Choroid plexus epithelial cell (primary cell): ENCODE results near the gene PRMT6.
"Not testable (repeated sequence)": the region's sequence is repeated elsewhere in the genome, so short reads cannot be mapped to it uniquely, and the experiment has no call there.

ENCODE experiments used
- DNase-seq: peaks from one replicate; pipeline ENCODE4 v3.0.0-alpha.2; 2010; ENCODE audit warnings: low read depth
- H3K4me3 ChIP-seq: 2 replicates; pipeline ENCODE4 v1.5.1; 2011; ENCODE audit warnings: low read depth, mild to moderate bottlenecking, control low read depth, low read length, moderate library complexity
- CTCF ChIP-seq: conservative IDR thresholded peaks from 2 replicates; pipeline ENCODE4 v1.5.1; 2011; ENCODE audit warnings: low read depth, mild to moderate bottlenecking, control low read depth, inconsistent platforms, low read length, moderate library complexity

Gene PRMT6

GRCh38 chr1:107047602-107048001 is 8.9 kb upstream of the PRMT6 start:
- H3K4me3 ChIP-seq = no peak overlapping the region
- DNase-seq = no peak
- no peak for TF ChIP-seq CTCF

- DNase-seq = no peak
- no peak for TF ChIP-seq CTCF
- no peak overlapping the region for H3K4me3 ChIP-seq
These were observed 8.2 kb upstream of the PRMT6 start for GRCh38 chr1:107048241-107048640.

GRCh38 chr1:107051266-107051665 is 5.2 kb upstream of the PRMT6 start:
- H3K4me3 ChIP-seq = no peak overlapping the region
- no peak for TF ChIP-seq CTCF
- DNase-seq = no peak

GRCh38 chr1:107055919-107056425 is 502 bp upstream of the PRMT6 start:
- H3K4me3 ChIP-seq = peak overlapping the region; percentile 98
- DNase-seq = not testable (repeated sequence)

DNA sequence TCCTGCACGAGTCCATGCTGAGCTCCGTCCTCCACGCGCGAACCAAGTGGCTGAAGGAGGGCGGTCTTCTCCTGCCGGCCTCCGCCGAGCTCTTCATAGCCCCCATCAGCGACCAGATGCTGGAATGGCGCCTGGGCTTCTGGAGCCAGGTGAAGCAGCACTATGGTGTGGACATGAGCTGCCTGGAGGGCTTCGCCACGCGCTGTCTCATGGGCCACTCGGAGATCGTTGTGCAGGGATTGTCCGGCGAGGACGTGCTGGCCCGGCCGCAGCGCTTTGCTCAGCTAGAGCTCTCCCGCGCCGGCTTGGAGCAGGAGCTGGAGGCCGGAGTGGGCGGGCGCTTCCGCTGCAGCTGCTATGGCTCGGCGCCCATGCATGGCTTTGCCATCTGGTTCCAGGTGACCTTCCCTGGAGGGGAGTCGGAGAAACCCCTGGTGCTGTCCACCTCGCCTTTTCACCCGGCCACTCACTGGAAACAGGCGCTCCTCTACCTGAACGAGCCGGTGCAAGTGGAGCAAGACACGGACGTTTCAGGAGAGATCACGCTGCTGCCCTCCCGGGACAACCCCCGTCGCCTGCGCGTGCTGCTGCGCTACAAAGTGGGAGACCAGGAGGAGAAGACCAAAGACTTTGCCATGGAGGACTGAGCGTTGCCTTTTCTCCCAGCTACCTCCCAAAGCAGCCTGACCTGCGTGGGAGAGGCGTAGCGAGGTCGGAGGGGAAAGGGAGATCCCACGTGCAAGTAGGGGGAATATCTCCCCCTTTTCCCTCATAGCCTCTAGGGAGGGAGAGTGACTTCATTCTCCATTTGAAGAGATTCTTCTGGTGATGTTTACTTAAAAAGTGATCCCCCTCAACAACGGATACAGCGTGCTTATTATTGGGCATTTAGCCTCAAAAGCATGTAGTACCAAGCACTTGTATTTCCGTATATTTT is 991 bp downstream of the PRMT6 start:
- H3K4me3 ChIP-seq = peak overlapping the region; percentile 98
- DNase-seq = peak; percentile 54
- TF ChIP-seq CTCF = no peak

DNA sequence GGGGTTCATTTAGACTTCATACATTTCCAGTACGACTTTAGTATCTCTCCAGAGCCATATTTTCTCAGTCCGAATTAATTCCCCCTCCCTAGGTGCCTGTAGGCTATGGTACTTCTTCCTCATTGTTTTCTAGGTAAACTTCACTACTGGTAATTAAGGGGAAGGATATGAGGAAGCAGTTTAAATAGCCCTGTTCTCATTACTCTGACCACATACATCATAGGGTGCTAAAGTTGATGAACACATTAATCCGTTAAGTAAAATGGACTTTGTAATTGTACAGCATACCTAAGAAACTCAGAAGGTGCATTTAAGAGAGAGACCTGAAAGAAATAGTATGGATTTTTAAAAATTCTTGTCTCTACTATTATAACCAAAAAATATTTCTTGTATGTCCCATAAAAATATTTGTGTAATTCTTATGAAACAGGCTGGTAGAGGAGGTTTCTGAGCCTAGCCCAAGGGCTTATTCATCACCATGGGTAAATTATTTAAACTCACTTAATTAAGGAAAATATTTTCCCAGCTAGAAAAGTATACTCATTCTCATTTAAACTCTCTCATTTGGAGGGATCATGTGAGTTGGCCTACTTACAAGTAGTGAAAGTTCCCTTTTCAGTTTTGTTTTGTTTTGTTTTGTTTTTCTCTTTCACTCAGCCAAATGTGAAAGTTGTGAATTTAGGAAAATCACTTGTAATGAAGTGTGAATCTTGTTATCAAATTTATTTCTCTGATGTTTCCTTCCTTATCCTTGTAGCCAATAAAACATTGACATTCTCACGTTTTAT is 2.0 kb downstream of the PRMT6 start:
- TF ChIP-seq CTCF = no peak
- no peak overlapping the region for H3K4me3 ChIP-seq
- no peak for DNase-seq

- no peak for DNase-seq
- no peak for TF ChIP-seq CTCF
- H3K4me3 ChIP-seq = no peak overlapping the region
These were observed 5.4 kb downstream of the PRMT6 start for GRCh38 chr1:107061886-107062285.
